HepG2 (cell line): ENCODE results near the gene CPEB4. TPM values are rescaled to one million over a fixed set of nuclear protein-coding genes. Genes with fewer than 3 reads are reported as not detected.

Experiments used
- CBX2 ChIP-seq, 2 experiments: fragments of 200-600 bp in 1 of 2; sonication (generic); formaldehyde crosslinking in 1 of 2; IDR thresholded peaks; 2 replicates each; pipeline versions ENCODE4 v1.7.0 to v1.8.1; 2018 to 2022; ENCODE audit warnings: low read depth in 2 of 2, low read length in 1 of 2, mild to moderate bottlenecking in 1 of 2, missing genetic modification reagents in 1 of 2
- CHCHD3 ChIP-seq: sonication (generic); formaldehyde crosslinking; IDR thresholded peaks from 2 replicates; pipeline ENCODE4 v1.8.0; 2022; ENCODE audit warnings: mild to moderate bottlenecking, missing genetic modification reagents, moderate library complexity
- DNMT1 ChIP-seq: sonication (generic); formaldehyde crosslinking; IDR thresholded peaks from 2 replicates; pipeline ENCODE4 v1.5.1; 2020; ENCODE audit warnings: mild to moderate bottlenecking, missing genetic modification reagents
- ELF1 ChIP-seq: sonication (generic); formaldehyde crosslinking; IDR thresholded peaks from 2 replicates; pipeline ENCODE4 v1.4.0; 2020; ENCODE audit warnings: missing genetic modification reagents
- FLYWCH1 ChIP-seq: sonication (generic); formaldehyde crosslinking; IDR thresholded peaks from 2 replicates; pipeline ENCODE4 v1.8.1; 2023; ENCODE audit warnings: mild to moderate bottlenecking, missing genetic modification reagents
- GATAD1 ChIP-seq: IDR thresholded peaks from 2 replicates; pipeline ENCODE4 v1.6.1; 2016; ENCODE audit warnings: missing genetic modification reagents, missing compliant biosample characterization
- HDAC2 ChIP-seq: sonication (generic); formaldehyde crosslinking; IDR thresholded peaks from 2 replicates; pipeline ENCODE4 v1.4.0; 2020; ENCODE audit warnings: missing genetic modification reagents
- MIER2 ChIP-seq: IDR thresholded peaks from 2 replicates; pipeline ENCODE4 v1.6.1; 2016; ENCODE audit warnings: missing biosample characterization, missing genetic modification reagents
- NFE2 ChIP-seq: sonication (generic); formaldehyde crosslinking; IDR thresholded peaks from 2 replicates; pipeline ENCODE4 v1.4.0; 2020; ENCODE audit warnings: missing genetic modification reagents
- POLR2A ChIP-seq, 2 experiments: IDR thresholded peaks; 2 replicates each; pipeline ENCODE4 v1.6.1; 2011; ENCODE audit warnings: low read depth in 2 of 2, low read length in 2 of 2, mild to moderate bottlenecking in 1 of 2, moderate library complexity in 1 of 2; ENCODE audit not compliant: insufficient read depth in 1 of 2
- POLR2G ChIP-seq: fragments of 200-400 bp; formaldehyde crosslinking; IDR thresholded peaks from 2 replicates; pipeline ENCODE4 v1.6.1; 2018; ENCODE audit warnings: mild to moderate bottlenecking, low read depth, low read length, moderate library complexity
- PRMT3 ChIP-seq: sonication (generic); formaldehyde crosslinking; IDR thresholded peaks from 2 replicates; pipeline ENCODE4 v1.8.1; 2022; ENCODE audit warnings: low read depth, mild to moderate bottlenecking, moderate library complexity, missing genetic modification reagents, borderline replicate concordance
- SNAPC2 ChIP-seq: sonication (generic); formaldehyde crosslinking; IDR thresholded peaks from 2 replicates; pipeline ENCODE4 v1.8.1; 2022; ENCODE audit warnings: mild to moderate bottlenecking, missing genetic modification reagents
- TSC22D2 ChIP-seq: sonication (generic); formaldehyde crosslinking; IDR thresholded peaks from 2 replicates; pipeline ENCODE4 v1.5.1; 2020; ENCODE audit warnings: missing genetic modification reagents, mild to moderate bottlenecking, borderline replicate concordance
- XRCC5 ChIP-seq: fragments of 200-400 bp; formaldehyde crosslinking; optimal IDR thresholded peaks from 2 replicates; pipeline ENCODE3; 2017; ENCODE audit warnings: mild to moderate bottlenecking, low read length
- ZNF101 ChIP-seq: sonication (generic); formaldehyde crosslinking; IDR thresholded peaks from 2 replicates; pipeline ENCODE4 v1.4.0; 2020; ENCODE audit warnings: mild to moderate bottlenecking, low read depth, missing genetic modification reagents, borderline replicate concordance
- ZNF343 ChIP-seq: sonication (generic); formaldehyde crosslinking; IDR thresholded peaks from 2 replicates; pipeline ENCODE4 v1.4.0; 2020; ENCODE audit warnings: mild to moderate bottlenecking, missing genetic modification reagents
- ZNF547 ChIP-seq: sonication (generic); formaldehyde crosslinking; IDR thresholded peaks from 2 replicates; pipeline ENCODE4 v1.5.1; 2020; ENCODE audit warnings: mild to moderate bottlenecking, missing genetic modification reagents
- ZNF790 ChIP-seq: sonication (generic); formaldehyde crosslinking; IDR thresholded peaks from 2 replicates; pipeline ENCODE4 v1.8.0; 2022; ENCODE audit warnings: missing genetic modification reagents, mild to moderate bottlenecking, borderline replicate concordance
- polyA plus RNA-seq, 8 experiments: library from polyadenylated mRNA; depleted of rRNA in 3 of 8; stranded (reverse) in 7 of 8; unstranded in 1 of 8; fragments of >200 nt; fragmentation: Illumina TruSeq in 4 of 8; extraction: Trizol in 4 of 8; gene quantifications; 2 replicates each; pipeline versions ENCODE4 v1.2.1 to v1.2.3, GENCODE V29; 2011 to 2016; ENCODE audit warnings: low read depth in 4 of 8, missing spikeins in 1 of 8, mixed read lengths in 1 of 8; ENCODE audit not compliant: insufficient read depth in 1 of 8
- total RNA-seq, 5 experiments: library from RNA; depleted of rRNA; stranded (reverse); fragments of >200 nt; fragmentation: Illumina TruSeq; extraction: Trizol; gene quantifications; 2 replicates each; pipeline ENCODE4 v1.2.3, GENCODE V29; 2016; ENCODE audit warnings: low read depth in 1 of 5
- TF ChIP-seq, protein P1 (sequence below): sonication (generic); formaldehyde crosslinking; IDR thresholded peaks from 2 replicates; pipeline ENCODE4 v1.5.0; 2020; ENCODE audit warnings: missing genetic modification reagents, mild to moderate bottlenecking, borderline replicate concordance
- TF ChIP-seq, protein P2 (sequence below): sonication (generic); formaldehyde crosslinking; IDR thresholded peaks from 2 replicates; pipeline ENCODE4 v1.4.0; 2020; ENCODE audit warnings: missing genetic modification reagents, borderline replicate concordance
- TF ChIP-seq, protein P3 (sequence below): sonication (generic); formaldehyde crosslinking; IDR thresholded peaks from 2 replicates; pipeline ENCODE4 v1.9.0; 2021; ENCODE audit warnings: missing genetic modification reagents, borderline replicate concordance
- TF ChIP-seq, protein P4 (sequence below): sonication (generic); formaldehyde crosslinking; IDR thresholded peaks from 2 replicates; pipeline ENCODE4 v1.9.0; 2021; ENCODE audit warnings: missing genetic modification reagents, mild to moderate bottlenecking, borderline replicate concordance

The CPEB4 gene
- total and polyA plus RNA-seq, 2 of the 13 experiments (the other 11 are each of a cell fraction or from before 2014, with no cell fraction given): 7.7 to 26.7 TPM

DNA sequence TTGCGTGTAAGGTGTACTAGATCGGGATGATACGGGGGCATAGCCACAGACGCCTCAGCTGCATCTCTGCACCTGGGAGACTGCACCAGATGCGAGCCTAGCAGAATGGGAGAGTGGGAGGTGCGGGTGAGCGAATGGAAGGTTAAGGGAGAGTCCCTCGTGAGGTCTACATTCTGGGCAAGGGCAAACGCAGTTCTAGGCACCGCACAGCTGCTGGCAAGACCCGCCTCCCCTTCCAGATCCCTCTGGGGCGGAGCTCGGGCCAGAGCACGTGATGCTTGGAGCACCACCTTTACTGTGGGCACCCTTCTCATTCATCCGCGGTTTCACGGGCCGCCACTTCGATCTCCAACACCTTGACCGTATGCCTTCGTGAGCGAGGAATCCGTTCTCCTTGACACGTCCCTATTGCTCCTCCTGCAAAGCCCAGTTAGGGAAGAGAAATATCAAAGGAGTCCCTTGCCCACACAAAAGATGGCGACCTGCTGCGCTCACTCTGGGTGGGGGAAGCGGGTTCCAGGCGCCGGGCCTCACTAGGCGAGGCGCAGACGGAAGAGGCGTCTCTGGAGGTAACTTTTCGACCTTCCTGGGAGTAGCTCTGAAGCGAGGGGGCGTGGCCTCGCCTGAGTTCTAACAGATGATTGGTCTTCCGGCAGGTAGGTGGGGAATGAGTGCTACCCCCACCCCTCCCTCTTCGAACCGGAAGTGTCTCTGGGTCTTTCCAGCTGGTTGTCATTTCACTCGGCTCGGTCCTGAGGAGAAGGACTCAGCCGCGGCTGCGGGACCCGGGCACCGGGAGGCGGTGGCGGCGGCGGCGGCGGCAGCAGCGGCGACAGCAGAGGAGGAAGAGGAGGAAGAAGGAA is at the start of gene CPEB4 (continued):
- TF ChIP-seq SNAPC2 (CRISPR knock-in tag) (0 out of 2 replicates have a peak, but pooled peaks have one; percentile 45), CHCHD3 (CRISPR knock-in tag) (0 out of 2 replicates have a peak, but pooled peaks have one; percentile 67), HDAC2 (peak; percentile 74), POLR2G (peak; percentile 92), XRCC5 (peak; percentile 75), ZNF790 (CRISPR knock-in tag) (no peak; the same call in 1 of the 2 replicates), TSC22D2 (CRISPR knock-in tag) (peak; percentile 10; the same call in 1 of the 2 replicates), MIER2 (CRISPR knock-in tag) (no peak), GATAD1 (CRISPR knock-in tag) (no peak; the same call in 1 of the 2 replicates), ZNF547 (CRISPR knock-in tag) (no peak), FLYWCH1 (no peak), ZNF343 (peak; percentile 82; the same call in 1 of the 2 replicates), ELF1 (CRISPR knock-in tag) (peak; percentile 92), NFE2 (no peak), POLR2A (IDR thresholded peaks at IDR 0.05; ENCODE audit: insufficient read depth in 1 of 2, low read depth in 2 of 2, low read length in 2 of 2) (peak; percentile 83 to 84), DNMT1 (no peak), CBX2 (IDR thresholded peaks at IDR 0.05; ENCODE audit: low read depth, low read length) (no peak), CBX2 (CRISPR knock-in tag; IDR thresholded peaks at IDR 0.05; ENCODE audit: low read depth) (no peak), ZNF101 (CRISPR knock-in tag) (no peak), PRMT3 (CRISPR knock-in tag) (no peak)
- TF ChIP-seq, protein P1, sequence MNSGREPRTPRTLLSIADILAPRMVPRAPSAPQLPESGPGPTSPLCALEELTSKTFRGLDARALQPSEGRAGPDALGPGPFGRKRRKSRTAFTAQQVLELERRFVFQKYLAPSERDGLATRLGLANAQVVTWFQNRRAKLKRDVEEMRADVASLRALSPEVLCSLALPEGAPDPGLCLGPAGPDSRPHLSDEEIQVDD (CRISPR knock-in tag): no peak
- TF ChIP-seq, protein P2, sequence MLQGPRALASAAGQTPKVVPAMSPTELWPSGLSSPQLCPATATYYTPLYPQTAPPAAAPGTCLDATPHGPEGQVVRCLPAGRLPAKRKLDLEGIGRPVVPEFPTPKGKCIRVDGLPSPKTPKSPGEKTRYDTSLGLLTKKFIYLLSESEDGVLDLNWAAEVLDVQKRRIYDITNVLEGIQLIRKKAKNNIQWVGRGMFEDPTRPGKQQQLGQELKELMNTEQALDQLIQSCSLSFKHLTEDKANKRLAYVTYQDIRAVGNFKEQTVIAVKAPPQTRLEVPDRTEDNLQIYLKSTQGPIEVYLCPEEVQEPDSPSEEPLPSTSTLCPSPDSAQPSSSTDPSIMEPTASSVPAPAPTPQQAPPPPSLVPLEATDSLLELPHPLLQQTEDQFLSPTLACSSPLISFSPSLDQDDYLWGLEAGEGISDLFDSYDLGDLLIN (CRISPR knock-in tag): no peak
- TF ChIP-seq, protein P3, sequence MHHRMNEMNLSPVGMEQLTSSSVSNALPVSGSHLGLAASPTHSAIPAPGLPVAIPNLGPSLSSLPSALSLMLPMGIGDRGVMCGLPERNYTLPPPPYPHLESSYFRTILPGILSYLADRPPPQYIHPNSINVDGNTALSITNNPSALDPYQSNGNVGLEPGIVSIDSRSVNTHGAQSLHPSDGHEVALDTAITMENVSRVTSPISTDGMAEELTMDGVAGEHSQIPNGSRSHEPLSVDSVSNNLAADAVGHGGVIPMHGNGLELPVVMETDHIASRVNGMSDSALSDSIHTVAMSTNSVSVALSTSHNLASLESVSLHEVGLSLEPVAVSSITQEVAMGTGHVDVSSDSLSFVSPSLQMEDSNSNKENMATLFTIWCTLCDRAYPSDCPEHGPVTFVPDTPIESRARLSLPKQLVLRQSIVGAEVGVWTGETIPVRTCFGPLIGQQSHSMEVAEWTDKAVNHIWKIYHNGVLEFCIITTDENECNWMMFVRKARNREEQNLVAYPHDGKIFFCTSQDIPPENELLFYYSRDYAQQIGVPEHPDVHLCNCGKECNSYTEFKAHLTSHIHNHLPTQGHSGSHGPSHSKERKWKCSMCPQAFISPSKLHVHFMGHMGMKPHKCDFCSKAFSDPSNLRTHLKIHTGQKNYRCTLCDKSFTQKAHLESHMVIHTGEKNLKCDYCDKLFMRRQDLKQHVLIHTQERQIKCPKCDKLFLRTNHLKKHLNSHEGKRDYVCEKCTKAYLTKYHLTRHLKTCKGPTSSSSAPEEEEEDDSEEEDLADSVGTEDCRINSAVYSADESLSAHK: no peak
- TF ChIP-seq, protein P4, sequence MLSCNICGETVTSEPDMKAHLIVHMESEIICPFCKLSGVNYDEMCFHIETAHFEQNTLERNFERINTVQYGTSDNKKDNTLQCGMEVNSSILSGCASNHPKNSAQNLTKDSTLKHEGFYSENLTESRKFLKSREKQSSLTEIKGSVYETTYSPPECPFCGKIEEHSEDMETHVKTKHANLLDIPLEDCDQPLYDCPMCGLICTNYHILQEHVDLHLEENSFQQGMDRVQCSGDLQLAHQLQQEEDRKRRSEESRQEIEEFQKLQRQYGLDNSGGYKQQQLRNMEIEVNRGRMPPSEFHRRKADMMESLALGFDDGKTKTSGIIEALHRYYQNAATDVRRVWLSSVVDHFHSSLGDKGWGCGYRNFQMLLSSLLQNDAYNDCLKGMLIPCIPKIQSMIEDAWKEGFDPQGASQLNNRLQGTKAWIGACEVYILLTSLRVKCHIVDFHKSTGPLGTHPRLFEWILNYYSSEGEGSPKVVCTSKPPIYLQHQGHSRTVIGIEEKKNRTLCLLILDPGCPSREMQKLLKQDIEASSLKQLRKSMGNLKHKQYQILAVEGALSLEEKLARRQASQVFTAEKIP: no peak
